DMS 273 treated with DMSO at 0.1 percent for 48 hours (cell line): ENCODE results near the gene TERT.

Experiments
- DNase-seq: peaks from one replicate; lab custom pipeline; 2025; lab: John Stamatoyannopoulos, UW

TERT gene

DNA sequence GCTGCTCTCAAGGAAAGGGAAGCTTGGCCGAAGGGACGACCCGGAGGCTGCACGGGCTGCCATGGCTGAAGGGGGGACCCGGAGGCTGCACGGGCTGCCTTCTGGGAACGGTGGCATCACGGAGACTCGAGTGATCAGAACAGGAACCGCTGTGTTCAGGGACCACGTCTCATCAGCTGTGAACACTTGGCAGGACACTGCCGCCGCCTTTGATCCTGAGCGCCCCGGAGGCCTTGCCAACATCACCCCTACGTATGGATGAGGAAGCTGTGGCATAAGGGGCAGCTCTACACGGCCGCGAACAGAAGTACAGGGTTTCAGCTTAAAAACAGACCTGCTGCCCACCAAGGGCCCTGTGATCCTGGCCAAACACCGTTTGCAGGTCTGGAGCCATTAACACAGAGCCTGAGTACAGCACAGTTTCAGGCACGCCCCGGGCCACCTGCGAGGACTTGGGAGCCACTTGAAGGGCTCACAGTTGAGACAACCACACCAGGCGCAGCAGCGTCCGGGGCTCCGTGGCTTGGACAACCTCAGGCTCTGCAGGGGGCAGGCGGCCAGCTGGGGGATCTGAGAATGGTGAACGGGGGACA lies 23.9 kb upstream of the TERT start:
- no peak for DNase-seq

DNA sequence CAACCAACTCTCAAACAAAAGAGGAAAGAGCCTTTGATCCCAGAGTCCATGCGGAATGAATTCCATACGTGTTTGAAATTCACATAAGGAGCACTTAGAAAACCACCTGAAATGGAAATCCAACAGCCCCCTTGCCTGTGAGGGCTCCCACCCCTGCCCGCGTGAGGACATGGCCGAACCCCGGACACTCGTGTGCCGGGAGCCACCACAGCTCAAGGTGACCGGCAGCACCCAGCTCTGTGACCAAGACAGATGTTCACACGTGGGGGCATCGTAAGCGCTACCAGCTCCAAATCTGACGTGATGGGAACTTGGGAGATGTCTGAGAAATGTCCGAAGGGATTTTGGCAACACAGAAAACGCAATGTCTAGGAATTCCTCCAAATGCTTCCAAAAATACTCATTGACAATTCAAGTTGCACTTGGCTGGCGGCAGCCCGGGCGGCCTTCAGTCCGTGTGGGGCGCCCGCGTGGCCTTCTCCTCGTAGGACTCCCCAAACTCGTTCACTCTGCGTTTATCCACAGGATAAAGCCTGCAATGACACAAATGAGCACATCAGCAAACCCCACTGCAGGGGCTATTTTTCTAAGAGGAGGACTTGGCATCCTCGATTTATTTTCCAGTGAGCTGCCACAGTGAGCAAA lies 23.2 kb upstream of the TERT start:
- DNase-seq, result no peak

DNA sequence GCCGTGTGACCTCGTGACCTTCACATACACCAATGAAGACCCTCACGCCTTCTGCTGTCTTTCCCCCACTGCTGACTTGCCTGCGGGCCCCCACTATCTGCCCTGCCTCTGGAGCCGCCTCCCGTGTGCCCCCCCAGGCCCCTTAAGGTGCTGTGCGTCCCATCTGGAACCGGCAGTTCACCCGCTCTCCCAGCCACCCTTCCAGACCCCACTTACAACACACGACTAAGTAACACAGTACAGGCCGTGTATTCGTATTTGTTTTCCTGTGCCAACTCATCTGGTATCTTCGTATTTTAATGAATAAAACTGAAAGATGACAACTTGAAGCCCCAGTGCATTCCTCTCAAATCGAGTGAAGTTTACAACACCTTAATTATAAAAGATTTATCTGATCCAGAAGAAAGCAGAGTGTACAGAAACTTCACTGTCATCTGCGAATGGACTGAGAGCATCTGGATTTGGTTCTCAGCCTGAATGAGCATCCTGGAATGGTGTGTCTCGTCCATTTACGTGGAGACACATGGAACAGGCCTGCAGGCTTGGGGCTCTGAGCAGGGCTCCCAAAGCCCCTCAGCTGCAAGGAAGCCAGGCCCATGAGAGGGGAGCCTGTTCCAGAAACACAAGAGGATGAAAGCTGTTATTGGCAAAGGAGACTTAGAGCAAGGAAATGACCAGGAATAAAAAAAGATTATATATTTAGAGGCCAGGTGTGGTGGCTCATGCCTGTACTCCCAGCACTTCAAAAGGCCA lies 21.9 kb upstream of the TERT start:
- DNase-seq, result no peak

DNA sequence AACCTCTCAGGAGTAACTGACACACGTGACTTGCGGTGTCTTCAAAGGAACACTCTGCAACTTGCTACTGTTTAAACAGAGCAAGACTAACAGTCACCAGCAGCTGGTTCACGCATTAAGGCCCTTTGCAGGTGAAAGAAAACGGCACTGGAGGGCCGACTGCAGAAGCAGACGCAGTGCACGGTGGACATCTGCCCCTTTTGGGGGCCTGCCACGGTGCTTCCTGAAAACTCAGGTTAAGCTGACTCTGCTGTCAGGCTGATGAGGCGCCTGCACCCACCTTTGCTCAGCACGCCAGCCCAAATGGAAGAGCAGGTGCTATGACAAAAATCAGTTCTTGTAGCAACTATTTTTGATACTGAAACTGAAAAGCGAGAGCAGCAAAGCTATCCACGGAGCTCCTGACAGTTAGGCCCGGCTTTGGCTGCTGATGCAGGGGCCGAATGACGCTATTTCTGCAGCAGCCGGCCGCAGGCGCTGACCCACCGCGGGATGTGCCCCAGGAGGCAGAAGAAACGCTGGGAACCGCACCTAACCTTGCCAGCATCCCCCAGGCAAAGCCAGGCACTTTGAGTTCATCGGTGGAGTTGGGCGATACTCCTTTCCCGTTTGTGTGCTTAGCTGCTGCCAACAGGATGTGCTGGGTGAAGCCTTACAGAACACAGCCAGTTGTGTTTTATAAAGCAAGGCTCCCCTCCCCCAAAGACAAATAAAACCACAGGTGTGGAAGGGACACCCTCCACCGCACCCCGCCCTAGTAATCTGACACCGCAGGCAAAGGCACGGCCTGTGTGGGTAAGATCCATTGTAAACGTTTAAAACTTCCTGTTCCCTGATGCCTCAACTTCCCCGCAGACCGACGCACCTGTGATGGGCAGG lies 21.1 kb upstream of the TERT start:
- DNase-seq, result no peak

DNA sequence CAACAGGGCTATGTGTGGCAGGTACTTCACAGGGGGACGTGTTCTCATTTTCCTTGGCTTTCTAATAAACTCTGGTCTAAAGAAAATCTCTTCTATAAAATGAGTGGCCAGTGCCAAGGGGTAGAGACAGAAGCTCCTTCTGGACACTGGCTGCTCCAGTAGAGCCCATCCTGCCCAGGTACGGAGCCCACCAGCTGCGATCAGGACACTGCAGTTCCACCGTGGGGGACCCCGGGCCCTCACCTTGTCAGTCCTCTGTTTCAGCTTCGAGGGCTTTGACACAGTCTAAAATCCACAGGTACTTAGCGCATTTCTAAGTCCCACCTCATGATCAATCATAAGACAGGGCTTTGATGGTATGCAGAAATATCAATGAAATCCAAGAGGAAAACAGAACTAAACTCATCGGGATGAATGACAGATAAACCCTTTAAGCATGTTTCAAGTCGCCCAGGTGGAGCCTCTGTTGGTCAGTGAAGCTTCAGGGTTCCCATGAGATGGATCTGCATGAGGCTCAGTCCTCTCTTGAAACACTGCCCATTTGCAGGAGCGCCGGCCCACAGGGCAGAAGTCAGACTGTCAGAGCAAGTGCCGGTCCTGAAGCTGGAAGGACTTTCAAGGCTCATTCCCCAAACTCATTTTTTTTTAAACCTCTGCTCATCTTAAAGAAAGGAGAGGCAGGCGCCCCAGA lies 20.3 kb upstream of the TERT start:
- DNase-seq, result no peak

DNA sequence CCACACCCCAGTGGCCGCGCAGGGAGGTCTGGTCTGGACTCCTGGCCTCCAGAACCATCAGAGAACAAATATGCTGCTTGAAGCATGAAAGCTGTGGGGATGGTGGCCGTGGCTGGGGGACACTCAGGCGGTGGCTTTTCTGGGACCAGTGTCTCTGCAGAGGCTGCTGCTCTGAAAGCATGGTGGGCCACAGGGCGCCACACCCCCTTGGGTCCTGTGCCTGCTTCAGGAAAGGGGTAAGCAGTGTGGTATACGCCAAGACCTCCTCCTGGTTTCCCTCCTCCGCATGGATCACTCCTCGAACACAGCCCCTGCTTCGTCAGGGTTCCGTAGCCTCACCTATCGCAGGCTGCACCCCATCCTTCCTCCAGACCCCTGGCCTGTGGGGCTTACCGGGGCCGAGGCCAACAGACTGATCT lies 19.7 kb upstream of the TERT start:
- DNase-seq, result no peak

DNA sequence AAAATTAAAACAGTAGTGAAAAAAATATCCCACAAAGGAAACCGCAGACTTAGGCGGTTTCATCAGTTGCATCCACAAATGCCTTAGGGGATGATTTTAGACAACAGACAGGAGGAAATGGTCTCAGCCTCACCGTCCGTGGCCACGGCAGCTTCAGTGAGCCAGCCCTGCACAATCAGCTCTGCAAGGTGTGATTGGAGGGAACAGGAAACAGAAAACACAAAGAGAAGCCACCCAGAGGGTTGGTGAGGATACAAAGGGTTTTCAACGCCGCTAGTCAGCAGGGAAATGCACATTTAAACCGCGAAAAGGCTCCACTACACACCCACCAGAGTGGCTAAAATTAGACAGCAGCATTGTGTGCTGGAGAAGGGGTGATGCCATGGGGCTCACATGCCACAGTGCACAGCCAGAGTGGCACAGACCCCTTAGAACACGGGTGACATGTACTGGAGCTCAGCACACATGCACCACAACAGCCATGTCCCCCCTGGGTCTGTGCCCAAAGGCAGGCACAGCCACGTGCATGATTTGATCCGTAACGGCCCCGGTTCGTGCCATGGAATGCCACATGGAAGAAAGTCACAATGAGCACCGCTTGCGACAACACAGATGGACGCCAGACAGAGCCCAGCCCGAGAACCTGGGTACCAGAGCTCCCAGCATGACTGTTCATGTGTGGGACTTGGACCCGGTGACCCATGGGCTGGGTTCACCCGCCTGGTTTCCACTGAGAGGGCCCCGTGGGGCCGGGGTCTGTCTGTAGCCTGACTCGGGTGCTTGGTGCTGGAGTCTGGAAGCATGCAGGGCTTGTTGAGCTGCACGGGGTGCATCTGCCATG lies 18.3 kb upstream of the TERT start:
- no peak for DNase-seq

DNA sequence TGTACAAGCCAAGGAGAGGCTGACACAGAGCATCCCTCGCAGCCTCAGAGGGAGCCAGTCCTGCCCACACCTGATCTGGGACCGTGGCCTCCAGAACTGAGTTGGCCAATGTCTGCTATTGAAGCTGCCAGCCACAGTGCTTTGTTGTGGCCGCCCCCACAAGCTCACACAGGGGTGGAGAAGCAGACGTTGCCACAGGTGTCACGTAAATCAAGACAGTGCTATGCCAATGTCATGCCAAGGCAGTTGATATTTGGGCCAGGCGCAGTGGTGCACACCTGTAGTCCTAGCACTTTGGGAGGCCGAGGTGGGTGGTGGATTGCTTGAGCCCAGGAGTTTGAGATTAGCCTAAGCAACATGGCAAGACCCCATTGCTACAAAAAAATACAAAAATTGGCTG lies 17.3 kb upstream of the TERT start:
- DNase-seq, result no peak

DNA sequence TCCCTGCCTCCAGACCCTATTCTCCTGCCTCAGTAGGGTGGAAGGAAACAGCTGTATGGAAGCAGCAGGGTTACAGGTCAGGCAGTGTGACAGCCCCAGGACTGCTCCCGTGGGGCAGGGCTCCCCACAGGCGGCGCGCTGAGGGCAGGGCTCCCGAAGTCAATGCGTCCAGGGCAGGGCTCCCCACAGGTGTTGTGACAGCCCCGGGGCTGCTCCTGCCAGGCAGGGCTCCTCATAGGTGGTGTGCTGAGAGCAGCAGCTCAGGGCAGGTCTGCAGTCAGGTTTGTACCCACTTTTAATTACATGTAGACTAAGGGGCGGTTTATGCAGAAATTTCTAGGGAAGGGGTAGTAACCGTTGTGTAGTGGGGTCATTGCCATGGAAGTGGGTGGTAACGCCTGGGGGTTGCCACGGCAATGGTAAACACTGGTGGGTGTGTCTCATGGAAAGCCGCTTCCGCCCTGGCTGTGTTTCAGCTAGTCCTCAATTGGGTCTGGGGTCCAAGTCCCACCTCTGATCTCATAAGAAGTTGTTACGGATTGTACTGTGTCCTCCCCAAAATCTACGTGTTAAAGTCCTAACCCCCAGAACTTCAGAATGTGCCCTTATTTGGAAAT lies 16.7 kb upstream of the TERT start:
- no peak for DNase-seq

DNA sequence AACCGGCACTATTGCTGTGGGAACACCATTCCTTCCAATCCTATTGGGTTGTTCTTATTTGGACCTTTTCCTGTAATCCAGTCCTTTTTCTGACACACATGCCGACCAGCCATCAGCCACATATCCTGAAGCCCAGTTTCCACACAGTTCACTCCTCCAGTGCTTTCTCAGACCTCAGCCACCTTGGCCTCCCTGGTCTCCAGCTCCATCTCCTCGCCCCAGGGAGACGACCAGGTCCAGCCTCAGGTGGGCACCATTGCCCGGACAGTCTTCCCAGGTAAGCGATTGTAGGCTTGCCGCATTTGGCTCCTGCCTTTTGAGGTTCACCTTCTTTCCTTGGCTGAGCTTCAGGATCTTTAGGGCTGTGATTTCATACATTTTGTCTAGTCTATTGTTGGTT lies 15.2 kb upstream of the TERT start:
- no peak for DNase-seq

DNA sequence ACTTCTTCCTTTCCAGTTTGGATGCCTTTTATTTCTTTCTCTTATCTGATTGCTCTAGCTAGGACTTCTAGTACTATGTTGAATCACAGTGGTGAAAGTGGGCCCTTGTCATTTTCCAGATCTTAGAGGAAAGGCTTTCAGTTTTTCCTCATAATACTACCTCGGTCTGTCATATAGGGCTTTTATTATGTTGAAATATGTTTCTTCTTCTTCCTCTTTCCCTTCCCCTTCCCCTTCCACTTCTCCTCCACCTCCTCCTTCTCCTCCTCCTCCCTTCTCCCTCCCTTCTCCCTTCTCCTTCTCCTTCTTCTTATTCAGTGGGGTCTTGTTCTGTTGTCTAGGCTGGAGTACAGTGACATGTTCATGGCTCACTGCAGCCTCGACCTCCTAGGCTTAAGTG lies 9.2 kb upstream of the TERT start:
- no peak for DNase-seq

DNA sequence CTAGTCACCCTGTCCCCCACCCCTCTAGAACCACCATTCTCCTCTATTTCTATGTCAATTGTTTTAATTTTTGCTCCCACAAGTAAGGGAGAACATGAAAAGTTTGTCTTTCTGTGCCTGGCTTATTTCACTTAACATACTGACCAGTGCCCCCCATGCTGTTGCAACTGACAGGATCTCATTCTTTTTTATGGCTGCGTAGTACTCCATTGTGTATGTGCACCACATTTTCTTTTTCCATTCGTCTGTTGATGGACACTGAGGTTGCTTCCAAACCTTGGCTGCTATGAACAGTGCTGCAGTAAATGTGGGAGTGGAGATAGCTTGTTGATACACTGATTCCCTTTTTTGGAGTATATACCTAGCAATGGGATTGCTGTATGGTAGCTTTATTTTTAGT lies 7.4 kb upstream of the TERT start:
- DNase-seq, result no peak

DNA sequence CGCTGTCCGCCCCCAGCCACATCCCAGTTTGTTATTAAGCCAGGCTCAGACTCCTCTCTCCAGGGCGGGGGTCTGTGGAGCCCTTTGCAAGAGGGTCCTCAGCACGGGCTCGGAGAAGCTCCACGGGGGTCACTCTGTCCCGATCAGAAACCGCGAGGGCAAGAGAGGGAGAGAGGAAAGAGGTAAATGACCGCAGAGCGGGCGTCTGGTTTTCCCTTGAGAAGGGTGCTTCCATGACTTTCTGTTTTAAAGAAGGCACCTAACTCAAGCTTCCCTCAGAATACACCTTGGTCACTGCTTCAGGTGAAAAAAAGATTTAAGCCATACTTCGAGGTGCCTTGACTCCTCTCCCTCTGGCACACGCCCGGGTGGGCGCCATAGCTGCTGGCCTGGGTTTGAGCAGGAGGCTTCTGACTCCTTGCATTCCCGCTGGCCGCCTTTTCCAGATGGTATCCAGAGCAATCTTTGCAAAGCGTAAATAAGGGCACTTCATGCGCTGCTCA lies 5.8 kb upstream of the TERT start:
- no peak for DNase-seq

DNA sequence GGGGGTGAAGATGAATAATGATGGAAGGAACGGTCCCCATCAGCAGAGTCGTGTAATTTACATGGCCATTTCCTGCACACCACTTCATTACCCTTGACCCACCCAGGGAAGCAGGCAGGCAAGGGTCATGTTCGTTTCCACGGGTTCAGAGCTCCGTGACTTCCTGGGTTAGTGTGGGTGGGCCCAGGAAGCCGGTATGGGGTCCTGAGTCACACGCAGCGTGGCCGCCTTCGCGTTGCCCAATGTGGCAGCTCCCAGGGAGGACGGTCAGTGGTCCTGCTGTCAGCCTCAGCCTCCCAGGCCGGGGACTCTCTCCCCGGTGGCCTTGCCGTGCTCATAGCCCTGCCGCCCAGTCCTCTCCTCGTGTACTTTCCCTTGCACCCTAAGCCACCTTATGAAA lies 5.1 kb upstream of the TERT start:
- no peak for DNase-seq

DNA sequence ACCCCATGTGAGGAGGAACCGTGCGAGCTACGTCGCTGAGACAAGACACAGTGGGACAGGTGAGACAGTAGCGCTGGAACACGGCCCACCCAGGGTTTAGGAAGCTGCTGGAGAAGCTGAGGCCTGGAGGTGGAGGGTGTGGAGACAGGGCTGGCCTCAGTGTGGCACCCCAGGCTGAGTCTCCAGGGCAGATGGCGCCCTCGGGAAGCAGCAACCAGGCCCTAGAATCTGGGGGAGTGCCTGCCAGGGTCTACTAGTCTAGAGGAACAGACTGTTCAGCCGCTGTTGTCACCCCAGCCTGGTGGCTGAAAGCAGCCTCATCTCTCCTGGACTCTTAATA lies 4.6 kb upstream of the TERT start:
- DNase-seq, result no peak

DNA sequence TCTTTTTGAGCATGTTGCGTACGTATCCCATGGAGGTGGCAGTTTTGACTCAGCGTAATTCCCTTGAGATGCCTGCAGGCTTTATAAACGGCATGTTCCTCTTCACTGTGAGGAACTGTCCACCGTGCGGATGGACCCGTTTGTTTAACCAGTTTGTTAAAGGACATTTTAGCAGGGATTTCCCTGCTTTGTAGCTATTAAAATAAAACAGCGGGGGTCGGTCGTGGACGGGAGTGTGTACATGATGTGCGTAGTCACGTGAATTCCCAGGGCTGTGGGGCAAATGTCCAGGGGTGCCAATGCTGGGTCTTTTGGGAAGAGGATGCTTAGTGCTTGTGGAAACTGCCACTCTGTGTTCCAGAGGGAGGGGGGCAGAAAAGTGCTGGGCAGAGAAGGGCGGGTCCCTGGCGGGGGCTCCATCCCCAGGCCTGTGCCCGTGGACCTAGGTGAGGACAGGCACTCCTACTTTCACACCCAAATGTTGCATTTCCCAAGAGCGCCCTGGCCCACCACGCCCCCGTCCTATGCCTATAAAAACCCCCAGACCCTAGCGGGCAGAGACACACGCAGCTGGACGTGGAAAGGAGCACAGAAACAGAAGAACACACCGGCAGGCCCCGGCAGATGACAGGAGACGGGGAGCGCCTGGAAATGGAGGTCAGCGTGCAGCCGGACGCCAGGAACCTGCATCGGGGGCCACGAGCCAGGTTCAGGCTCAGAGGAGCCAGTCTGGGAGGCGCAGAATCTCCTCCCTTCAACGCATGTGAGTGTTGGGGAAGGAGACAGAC lies 4.0 kb upstream of the TERT start:
- DNase-seq, result no peak

DNA sequence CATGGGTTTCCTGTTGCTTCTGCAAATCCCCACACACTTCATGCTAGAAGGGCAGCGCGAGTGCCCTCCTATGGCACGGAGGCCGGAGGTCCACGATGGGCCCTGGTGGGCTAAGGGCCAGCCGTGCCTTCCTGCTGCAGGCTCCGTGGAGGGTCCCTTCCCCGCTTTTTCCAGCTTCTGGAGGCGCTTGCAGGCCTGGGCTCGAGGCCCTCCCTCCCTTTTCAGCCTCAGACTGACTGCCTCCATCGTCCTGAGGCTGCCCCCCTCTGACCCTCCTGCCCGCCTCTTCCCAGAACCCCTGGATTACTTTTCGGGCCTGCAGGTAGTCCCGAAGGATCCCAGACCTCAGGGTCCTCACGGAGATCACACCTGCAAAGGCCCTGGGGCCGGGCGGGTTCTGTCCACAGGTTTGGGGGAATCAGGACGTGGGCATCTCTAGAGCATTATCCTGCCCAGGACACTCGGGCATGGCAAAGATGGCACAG lies 3.2 kb upstream of the TERT start:
- DNase-seq, result no peak

DNA sequence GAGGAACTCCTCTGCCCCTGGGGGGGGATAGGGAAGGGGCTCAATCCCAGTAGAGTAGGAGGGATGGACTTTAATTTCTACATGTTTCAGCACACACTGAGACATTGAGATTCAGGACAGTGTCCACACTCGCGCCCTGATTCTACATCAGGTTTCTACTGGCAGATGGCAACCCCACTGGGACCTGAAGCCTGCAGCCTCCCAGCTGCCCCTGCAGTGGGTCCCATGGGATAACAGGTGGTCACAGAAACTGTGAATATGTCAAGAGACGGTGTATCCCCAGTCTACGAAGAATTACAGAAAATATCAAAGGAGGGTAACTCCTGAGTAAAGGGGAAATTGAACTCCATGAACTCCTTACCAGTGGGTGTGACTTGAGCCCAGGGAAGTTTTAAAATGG lies 2.4 kb upstream of the TERT start:
- DNase-seq, result peak; percentile 44

DNA sequence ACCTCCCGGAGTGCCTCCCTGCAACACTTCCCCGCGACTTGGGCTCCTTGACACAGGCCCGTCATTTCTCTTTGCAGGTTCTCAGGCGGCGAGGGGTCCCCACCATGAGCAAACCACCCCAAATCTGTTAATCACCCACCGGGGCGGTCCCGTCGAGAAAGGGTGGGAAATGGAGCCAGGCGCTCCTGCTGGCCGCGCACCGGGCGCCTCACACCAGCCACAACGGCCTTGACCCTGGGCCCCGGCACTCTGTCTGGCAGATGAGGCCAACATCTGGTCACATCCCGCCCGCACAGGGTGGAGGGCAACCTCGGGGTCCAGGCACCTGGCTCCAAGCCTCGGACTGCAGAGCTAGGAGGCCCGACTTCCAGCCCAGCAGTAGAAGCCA lies 776 bp upstream of the TERT start:
- no peak for DNase-seq
